H1 (cell line): ENCODE results near the gene CNFN. TPM values are rescaled to one million over a fixed set of nuclear protein-coding genes. Genes with fewer than 3 reads are reported as not detected.

ENCODE experiments used
- CTCF ChIA-PET: fragments of 300-600 bp; sonication (Branson Sonifier 250); formaldehyde crosslinking; loops from one replicate; lab custom pipeline; 2021; ENCODE audit not compliant: partially characterized antibody; lab: Charles Lee
- POLR2A ChIA-PET: fragments of 300-600 bp; sonication (Branson Sonifier 250); formaldehyde crosslinking; loops from one replicate; lab custom pipeline; 2021; ENCODE audit warnings: inconsistent platforms; ENCODE audit not compliant: partially characterized antibody; lab: Charles Lee
- DNase-seq, 2 experiments: peaks; one replicate each; pipeline versions ENCODE4 v3.0.0 to v3.0.0-alpha.2; 2010 to 2022; ENCODE audit warnings: low spot score in 2 of 2, low read depth in 1 of 2, mixed read lengths in 1 of 2
- FAIRE-seq: peaks from 2 replicates; lab custom pipeline; 2011; peaks lifted over from hg19 to GRCh38; lab: Jason Lieb, UNC
- H2AFZ ChIP-seq: 2 replicates; pipeline ENCODE4 v1.8.1; 2012; ENCODE audit warnings: low read length, inconsistent platforms
- H2AK5ac ChIP-seq: 2 replicates; pipeline ENCODE4 v1.6.1; 2013; ENCODE audit warnings: low read depth, low read length
- H2BK120ac ChIP-seq: replicated peaks from 2 replicates; pipeline ENCODE3; 2013; ENCODE audit warnings: low read depth, low read length, inconsistent platforms
- H2BK12ac ChIP-seq: 2 replicates; pipeline ENCODE4 v1.6.1; 2013; ENCODE audit warnings: low read depth, low read length
- H2BK15ac ChIP-seq: 2 replicates; pipeline ENCODE4 v1.6.1; 2013; ENCODE audit warnings: low read length
- H2BK20ac ChIP-seq: 2 replicates; pipeline ENCODE4 v1.6.1; 2013; ENCODE audit warnings: low read length
- H2BK5ac ChIP-seq: 2 replicates; pipeline ENCODE4 v1.6.1; 2013; ENCODE audit warnings: low read depth, low read length
- H3K14ac ChIP-seq: 2 replicates; pipeline ENCODE4 v1.6.1; 2013; ENCODE audit warnings: inconsistent platforms; ENCODE audit not compliant: insufficient read length
- H3K18ac ChIP-seq: 2 replicates; pipeline ENCODE4 v1.6.1; 2013; ENCODE audit warnings: low read length; ENCODE audit errors: extremely low read depth
- H3K23ac ChIP-seq: 2 replicates; pipeline ENCODE4 v1.6.1; 2013; ENCODE audit warnings: inconsistent platforms; ENCODE audit not compliant: insufficient read length
- H3K23me2 ChIP-seq: 2 replicates; pipeline ENCODE4 v1.6.1; 2013; ENCODE audit warnings: low read depth, low read length
- H3K27ac ChIP-seq: 2 replicates; pipeline ENCODE4 v1.6.1; 2011; ENCODE audit warnings: low read depth, low read length, inconsistent platforms
- H3K27me3 ChIP-seq, 4 experiments: replicated peaks in 1 of 4; 1 replicate in 1 of 4; 2 replicates in 3 of 4; pipeline versions ENCODE4 v1.6.1 to v1.8.1; 2011 to 2013; ENCODE audit warnings: low read length in 3 of 4, mild to moderate bottlenecking in 3 of 4, inconsistent platforms in 2 of 4, mixed read lengths in 2 of 4, moderate library complexity in 1 of 4; ENCODE audit not compliant: control insufficient read depth in 3 of 4, insufficient read depth in 3 of 4; ENCODE audit errors: extremely low read depth in 1 of 4
- H3K36me3 ChIP-seq, 4 experiments: 2 replicates each; pipeline versions ENCODE4 v1.6.1 to v1.8.1; 2011 to 2013; ENCODE audit warnings: mild to moderate bottlenecking in 4 of 4, low read length in 3 of 4, moderate library complexity in 2 of 4, control low read depth in 1 of 4, inconsistent platforms in 1 of 4; ENCODE audit not compliant: insufficient read depth in 4 of 4, control insufficient read depth in 2 of 4
- H3K4ac ChIP-seq: replicated peaks from 2 replicates; pipeline ENCODE3; 2013; ENCODE audit warnings: low read length, low read depth, mixed read lengths, inconsistent platforms; ENCODE audit not compliant: insufficient read length
- H3K4me1 ChIP-seq, 4 experiments: replicated peaks in 1 of 4; 1 replicate in 1 of 4; 2 replicates in 3 of 4; pipeline versions ENCODE4 v1.6.1 to v1.8.1; 2011 to 2013; ENCODE audit warnings: low read length in 3 of 4, inconsistent platforms in 2 of 4, mixed read lengths in 1 of 4; ENCODE audit not compliant: insufficient read depth in 4 of 4, control insufficient read depth in 3 of 4
- H3K4me2 ChIP-seq, 2 experiments: 2 replicates each; pipeline versions ENCODE4 v1.6.1 to v1.8.1; 2011 to 2013; ENCODE audit warnings: low read depth in 2 of 2, low read length in 2 of 2, control low read depth in 1 of 2, inconsistent platforms in 1 of 2, mild to moderate bottlenecking in 1 of 2; ENCODE audit not compliant: insufficient read depth in 1 of 2
- H3K4me3 ChIP-seq, 4 experiments: fragments of 200-600, 300-600 bp in 1 of 4; sonication (generic), shearing (Covaris generic), sonication (Bioruptor Twin) in 1 of 4; 2 replicates each; pipeline versions ENCODE4 v1.5.1 to v1.8.1; 2011 to 2016; ENCODE audit warnings: low read length in 4 of 4, low read depth in 3 of 4, control low read depth in 2 of 4, inconsistent platforms in 2 of 4, mild to moderate bottlenecking in 2 of 4, mixed read lengths in 1 of 4, moderate library complexity in 1 of 4; ENCODE audit not compliant: insufficient read depth in 2 of 4; ENCODE audit errors: extremely low read depth in 1 of 4
- H3K56ac ChIP-seq: replicated peaks from 2 replicates; pipeline ENCODE3; 2013; ENCODE audit warnings: low read depth, mild to moderate bottlenecking, mixed read lengths, low read length, inconsistent platforms; ENCODE audit not compliant: insufficient read length
- H3K79me1 ChIP-seq: 2 replicates; pipeline ENCODE4 v1.6.1; 2013; ENCODE audit warnings: low read depth, low read length, control low read depth
- H3K79me2 ChIP-seq, 2 experiments: 2 replicates each; pipeline versions ENCODE4 v1.6.1 to v1.8.1; 2012 to 2013; ENCODE audit warnings: low read length in 2 of 2, mild to moderate bottlenecking in 2 of 2, inconsistent platforms in 1 of 2; ENCODE audit not compliant: insufficient read depth in 2 of 2, control insufficient read depth in 1 of 2
- H3K9ac ChIP-seq, 4 experiments: replicated peaks in 1 of 4; 1 replicate in 1 of 4; 2 replicates in 3 of 4; pipeline versions ENCODE4 v1.6.1 to v1.8.1; 2011 to 2013; ENCODE audit warnings: low read depth in 3 of 4, low read length in 3 of 4, control low read depth in 2 of 4, mild to moderate bottlenecking in 2 of 4, moderate library complexity in 2 of 4, inconsistent platforms in 1 of 4; ENCODE audit errors: extremely low read depth in 1 of 4
- H3K9me3 ChIP-seq, 2 experiments: 2 replicates each; pipeline versions ENCODE4 v1.6.1 to v1.8.1; 2012 to 2013; ENCODE audit warnings: mild to moderate bottlenecking in 2 of 2, moderate library complexity in 2 of 2, control low read depth in 1 of 2, inconsistent platforms in 1 of 2, low read depth in 1 of 2, low read length in 1 of 2, mixed read lengths in 1 of 2; ENCODE audit not compliant: insufficient read depth in 2 of 2
- H4K20me1 ChIP-seq, 2 experiments: replicated peaks in 1 of 2; 2 replicates each; pipeline versions ENCODE3 to v1.8.1; 2011 to 2013; ENCODE audit warnings: inconsistent platforms in 2 of 2, low read length in 2 of 2, mild to moderate bottlenecking in 1 of 2; ENCODE audit not compliant: insufficient read depth in 2 of 2, control insufficient read depth in 1 of 2
- H4K5ac ChIP-seq: 2 replicates; pipeline ENCODE4 v1.6.1; 2013; ENCODE audit warnings: low read length, low read depth, mixed read lengths, inconsistent platforms; ENCODE audit not compliant: insufficient read length
- H4K8ac ChIP-seq: 2 replicates; pipeline ENCODE4 v1.8.0; 2013; ENCODE audit warnings: mild to moderate bottlenecking, moderate library complexity, low read length, inconsistent platforms; ENCODE audit not compliant: insufficient read depth; ENCODE audit errors: extremely low read depth
- H4K91ac ChIP-seq: replicated peaks from 2 replicates; pipeline ENCODE3; 2013; ENCODE audit warnings: low read length, mixed read lengths, inconsistent platforms; ENCODE audit not compliant: insufficient read length
- CREB1 ChIP-seq: IDR thresholded peaks from 2 replicates; pipeline ENCODE4 v1.6.1; 2012; ENCODE audit warnings: inconsistent platforms
- EZH2 ChIP-seq: fragments of 200-600 bp; sonication (generic); IDR thresholded peaks from 2 replicates; pipeline ENCODE4 v1.7.1; 2012; ENCODE audit warnings: low read depth, mild to moderate bottlenecking, moderate library complexity, low read length, inconsistent platforms; ENCODE audit not compliant: severe bottlenecking
- NANOG ChIP-seq: IDR thresholded peaks from 2 replicates; pipeline ENCODE4 v1.6.1; 2011; ENCODE audit warnings: low read length, low read depth, mild to moderate bottlenecking, inconsistent platforms; ENCODE audit not compliant: insufficient read depth, poor library complexity, severe bottlenecking
- PHF8 ChIP-seq: fragments of 200-600 bp; sonication (generic); conservative IDR thresholded peaks from 2 replicates; pipeline ENCODE4 v1.7.1; 2012; ENCODE audit warnings: low read depth, mild to moderate bottlenecking, inconsistent platforms, low read length, moderate library complexity
- POLR2A ChIP-seq, 2 experiments: IDR thresholded peaks; 1 replicate in 1 of 2; 2 replicates in 1 of 2; pipeline ENCODE4 v1.6.1; 2011; ENCODE audit warnings: low read depth in 2 of 2, low read length in 2 of 2, mild to moderate bottlenecking in 2 of 2; ENCODE audit errors: control extremely low read depth in 1 of 2
- TBP ChIP-seq: IDR thresholded peaks from 2 replicates; pipeline ENCODE4 v1.6.1; 2011; ENCODE audit warnings: low read depth, low read length, improper control_type of control experiment
- WGBS, 2 experiments: shearing (Covaris generic) in 1 of 2; methylation state at CpG; one replicate each; pipeline versions ENCODE4 v1.1.6 to v1.1.7; 2013 to 2015; ENCODE audit warnings: low lambda C conversion rate in 2 of 2, mixed read lengths in 2 of 2, inconsistent platforms in 1 of 2, low coverage in 1 of 2, missing lambda C conversion rate in 1 of 2; ENCODE audit not compliant: insufficient replicate concordance in 2 of 2, insufficient coverage in 1 of 2, insufficient read length in 1 of 2; ENCODE audit errors: extremely low coverage in 1 of 2, missing lambda C conversion rate in 1 of 2; 5-methylcytosine and 5-hydroxymethylcytosine counted together
- polyA plus RNA-seq, 7 experiments: library from polyadenylated mRNA; depleted of rRNA in 3 of 7; stranded (reverse) in 5 of 7; unstranded in 2 of 7; fragments of >200 nt in 5 of 7; fragments of 200-250 nt in 2 of 7; gene quantifications; 1 replicate in 5 of 7; 2 replicates in 1 of 7; 4 replicates in 1 of 7; pipeline versions ENCODE4 v1.2.1 to v1.2.3, GENCODE V29; 2011 to 2013; ENCODE audit warnings: missing spikeins in 2 of 7, mixed read lengths in 2 of 7
- total RNA-seq: library from RNA; stranded (reverse); fragmentation: NEBNext Ultra II Directional; extraction: Animal tissue kit (Norgen Biotek cat#: 25700); gene quantifications from 2 replicates; pipeline ENCODE4 v1.2.1, GENCODE V29; 2021
- TF ChIP-seq, protein P1 (sequence below), 3 experiments: IDR thresholded peaks; 1 replicate in 2 of 3; 2 replicates in 1 of 3; pipeline versions ENCODE4 v1.5.1 to v1.6.1; 2011; ENCODE audit warnings: low read length in 3 of 3, mild to moderate bottlenecking in 3 of 3, inconsistent platforms in 2 of 3, low read depth in 1 of 3, moderate library complexity in 1 of 3; ENCODE audit not compliant: insufficient read depth in 1 of 3; ENCODE audit errors: control extremely low read depth in 1 of 3

CNFN gene
- total and polyA plus RNA-seq, 2 of the 8 experiments (the other 6 are each of a cell fraction or from before 2014, with no cell fraction given), result 8.9 to 31.5 TPM

- Histone ChIP-seq H3K36me3 (no peaks in the 10 kb centered on the region), H3K18ac (no peak overlapping the region), H2BK5ac (no peak overlapping the region), H3K4me2 (no peak overlapping the region), H2AFZ (no peak overlapping the region), H2BK12ac (no peak overlapping the region), H3K23ac (no peak overlapping the region), H4K8ac (no peak overlapping the region), H3K27me3 (peaks cover 0 to 10% (median 5%) of the 10 kb centered on the region in 4 experiments; a peak in 4 of 7 replicates), H3K79me1 (no peaks in the 10 kb centered on the region), H3K79me2 (no peaks in the 10 kb centered on the region), H3K9ac (no peak overlapping the region), H3K27ac (no peak overlapping the region), H3K4ac (no peak overlapping the region), H3K56ac (no peak overlapping the region), H3K14ac (no peak overlapping the region), H4K91ac (no peak overlapping the region), H2BK120ac (no peak overlapping the region), H2BK20ac (no peak overlapping the region), H2AK5ac (no peak overlapping the region), H2BK15ac (no peak overlapping the region), H3K4me1 (peaks cover 0 to 7% (median 3%) of the 10 kb centered on the region in 4 experiments; a peak in 6 of 7 replicates), H4K20me1 (no peaks in the 10 kb centered on the region), H3K23me2 (peaks cover 1% of the 10 kb centered on the region; the same call in 1 of the 2 replicates), H3K9me3 (no peaks in the 10 kb centered on the region), H4K5ac (no peak overlapping the region), H3K4me3 (no peak overlapping the region)
- 86% methylated on average over 4 of the region's 4 CpGs; no CpG with 5 or more reads in 1 of the 2 experiments for WGBS, 2 experiments
- ChIA-PET POLR2A (no interaction called here), CTCF (interaction anchor here (1.6 to 2.2 kb wide), 2 partner anchors 8 to 10 kb away, joined by 4 to 9 read pairs; no protein-coding TSS in a partner anchor)
- TF ChIP-seq EZH2 (no peak), CREB1 (no peak), NANOG (no peak), TBP (no peak), PHF8 (no peak), POLR2A (IDR thresholded peaks at IDR 0.05; ENCODE audit: control extremely low read depth in 1 of 2, low read depth in 2 of 2, low read length in 2 of 2) (no peak)
- TF ChIP-seq, protein P1, sequence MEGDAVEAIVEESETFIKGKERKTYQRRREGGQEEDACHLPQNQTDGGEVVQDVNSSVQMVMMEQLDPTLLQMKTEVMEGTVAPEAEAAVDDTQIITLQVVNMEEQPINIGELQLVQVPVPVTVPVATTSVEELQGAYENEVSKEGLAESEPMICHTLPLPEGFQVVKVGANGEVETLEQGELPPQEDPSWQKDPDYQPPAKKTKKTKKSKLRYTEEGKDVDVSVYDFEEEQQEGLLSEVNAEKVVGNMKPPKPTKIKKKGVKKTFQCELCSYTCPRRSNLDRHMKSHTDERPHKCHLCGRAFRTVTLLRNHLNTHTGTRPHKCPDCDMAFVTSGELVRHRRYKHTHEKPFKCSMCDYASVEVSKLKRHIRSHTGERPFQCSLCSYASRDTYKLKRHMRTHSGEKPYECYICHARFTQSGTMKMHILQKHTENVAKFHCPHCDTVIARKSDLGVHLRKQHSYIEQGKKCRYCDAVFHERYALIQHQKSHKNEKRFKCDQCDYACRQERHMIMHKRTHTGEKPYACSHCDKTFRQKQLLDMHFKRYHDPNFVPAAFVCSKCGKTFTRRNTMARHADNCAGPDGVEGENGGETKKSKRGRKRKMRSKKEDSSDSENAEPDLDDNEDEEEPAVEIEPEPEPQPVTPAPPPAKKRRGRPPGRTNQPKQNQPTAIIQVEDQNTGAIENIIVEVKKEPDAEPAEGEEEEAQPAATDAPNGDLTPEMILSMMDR (IDR thresholded peaks at IDR 0.05; ENCODE audit: control extremely low read depth in 1 of 3, insufficient read depth in 1 of 3, low read depth in 1 of 3, low read length in 3 of 3), result no peak
- FAIRE-seq, result no peak
- no peak for DNase-seq
Observed at GRCh38 chr19:42392165-42392564, 2.1 kb upstream of the CNFN start.
